Amygdala (tissue), 56 donors: ENCODE measurements around the gene NBPF26.
"Not testable (repeated sequence)": the region's sequence is repeated elsewhere in the genome, so short reads cannot be mapped to it uniquely, and the experiment has no call there.

Experiments used
- DNase-seq, 56 donors: peaks; one replicate each; lab custom pipeline; 2025; lab: John Stamatoyannopoulos, UW

NBPF26 gene

DNA sequence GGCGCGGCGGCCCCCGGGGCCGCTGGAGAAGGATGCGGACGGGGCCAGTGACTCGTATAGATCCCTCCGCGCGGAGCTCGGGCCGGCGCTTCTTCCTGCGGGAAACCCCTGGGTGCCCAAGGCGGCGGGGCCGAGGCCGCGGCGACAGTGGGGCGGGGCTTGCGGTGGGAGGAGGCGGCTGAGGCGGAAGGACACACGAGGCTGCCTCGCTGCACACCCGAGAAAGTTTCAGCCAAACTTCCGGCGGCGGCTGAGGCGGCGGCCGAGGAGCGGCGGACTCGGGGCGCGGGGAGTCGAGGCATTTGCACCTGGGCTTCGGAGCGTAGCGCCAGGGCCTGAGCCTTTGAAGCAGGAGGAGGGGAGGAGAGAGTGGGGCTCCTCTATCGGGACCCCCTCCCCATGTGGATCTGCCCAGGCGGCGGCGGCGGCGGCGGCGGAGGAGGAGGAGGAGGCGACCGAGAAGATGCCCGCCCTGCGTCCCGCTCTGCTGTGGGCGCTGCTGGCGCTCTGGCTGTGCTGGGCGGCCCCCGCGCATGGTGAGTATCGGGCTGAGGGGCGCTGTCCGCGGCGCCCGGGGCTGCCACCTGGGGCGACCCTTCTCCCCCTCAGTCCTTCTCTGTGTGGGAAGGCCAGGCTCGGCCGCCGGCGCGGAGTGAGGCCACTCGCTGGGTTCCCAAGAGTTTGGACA, at the start of gene NBPF26:
TSS of gene NBPF26 (plus strand) at position 231 of the 688 bp plus-strand sequence.
- DNase-seq, result peak in 14 of 56 donors; percentile 0 to 72 (median 18)

DNA sequence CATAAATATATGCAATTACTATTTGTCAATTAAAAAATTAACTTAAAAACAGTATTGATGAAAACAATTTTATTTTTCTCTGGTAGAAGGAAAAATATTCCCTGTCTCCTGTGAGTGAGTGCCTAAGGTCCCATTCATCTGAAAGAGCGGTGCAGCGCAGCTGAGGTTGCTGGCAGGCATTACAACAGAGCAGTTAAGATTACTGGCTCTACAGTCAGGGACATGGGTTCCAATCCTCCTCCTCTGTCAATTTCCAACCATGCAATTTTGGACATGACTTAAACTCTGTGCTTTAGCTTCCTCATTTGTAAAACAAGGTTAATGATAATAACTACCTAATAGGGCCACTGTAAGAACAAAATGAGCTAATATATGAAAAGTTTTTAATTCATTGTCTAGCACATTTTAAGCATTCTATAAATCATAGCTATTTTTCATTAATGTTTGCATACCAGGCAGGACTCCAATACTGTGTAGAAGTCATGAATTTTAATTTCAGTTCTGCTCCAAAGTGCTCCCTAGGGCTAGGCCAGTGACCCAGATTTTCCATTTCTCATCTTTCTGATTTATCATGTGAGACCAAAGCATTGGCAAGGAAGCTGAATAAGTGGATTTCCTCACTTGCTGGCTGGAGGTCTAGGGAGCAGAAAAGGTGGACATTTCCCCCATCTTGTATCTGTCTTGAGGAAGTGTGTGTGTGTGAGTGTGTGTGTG, 43.5 kb upstream of the NBPF26 start:
- not testable (repeated sequence) for DNase-seq

DNA sequence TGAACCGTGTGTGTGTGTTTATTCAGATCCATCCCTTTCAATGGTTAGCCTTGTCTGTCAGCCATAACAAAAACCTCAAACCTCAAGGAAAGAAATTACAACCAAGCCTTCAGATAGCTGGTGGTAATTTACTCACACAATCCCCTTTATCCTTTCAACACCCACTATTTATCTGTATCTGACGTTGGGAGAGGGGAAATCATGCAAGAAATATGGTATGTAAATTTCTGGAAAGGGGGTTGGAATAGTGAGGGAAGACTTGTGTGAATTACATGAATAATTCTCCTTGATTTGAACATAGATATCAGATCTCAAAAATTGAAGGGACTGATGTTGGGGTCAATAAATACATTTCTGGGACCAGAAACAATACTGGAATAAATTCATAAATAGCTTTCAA, 42.8 kb upstream of the NBPF26 start:
- DNase-seq, result not testable (repeated sequence)

DNA sequence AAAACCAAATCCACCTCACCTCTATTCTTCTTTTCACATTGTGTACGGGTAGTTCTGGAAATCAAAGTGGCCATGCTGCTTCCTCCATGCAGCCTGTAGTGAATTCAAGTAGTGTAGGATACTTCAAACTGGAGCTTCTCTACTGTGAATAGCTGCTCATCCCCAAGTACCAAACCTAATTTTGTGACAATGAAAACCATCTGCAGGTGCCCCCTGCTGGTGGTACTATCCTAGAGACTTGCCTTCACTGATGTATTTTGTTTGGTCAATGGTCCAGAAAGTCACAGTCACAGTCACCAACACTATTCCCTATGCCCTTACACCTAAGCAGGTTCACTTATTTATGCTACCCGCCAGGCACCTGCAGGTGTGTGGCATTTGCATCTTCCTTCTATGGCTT, 39.3 kb upstream of the NBPF26 start:
- DNase-seq, result not testable (repeated sequence)

DNA sequence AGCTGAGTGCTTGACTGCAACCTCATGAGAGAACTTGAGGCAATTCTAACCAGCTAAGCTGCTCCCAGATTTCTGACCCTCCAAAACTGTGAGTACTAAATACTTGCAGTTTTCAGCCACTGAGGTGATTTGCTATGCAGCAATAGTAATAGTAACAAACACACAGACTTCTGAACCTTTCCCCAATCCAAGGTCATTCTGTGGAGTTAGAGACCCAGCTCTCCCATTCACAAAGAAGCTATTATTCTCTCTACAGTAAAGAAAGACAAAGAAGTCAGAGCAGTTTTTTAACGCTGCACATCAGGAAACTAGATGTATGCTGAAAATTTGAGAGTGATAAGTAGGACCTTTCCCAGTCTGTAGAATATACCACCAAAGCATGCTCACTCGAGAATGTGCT, 38.1 kb upstream of the NBPF26 start:
- not testable (repeated sequence) for DNase-seq

DNA sequence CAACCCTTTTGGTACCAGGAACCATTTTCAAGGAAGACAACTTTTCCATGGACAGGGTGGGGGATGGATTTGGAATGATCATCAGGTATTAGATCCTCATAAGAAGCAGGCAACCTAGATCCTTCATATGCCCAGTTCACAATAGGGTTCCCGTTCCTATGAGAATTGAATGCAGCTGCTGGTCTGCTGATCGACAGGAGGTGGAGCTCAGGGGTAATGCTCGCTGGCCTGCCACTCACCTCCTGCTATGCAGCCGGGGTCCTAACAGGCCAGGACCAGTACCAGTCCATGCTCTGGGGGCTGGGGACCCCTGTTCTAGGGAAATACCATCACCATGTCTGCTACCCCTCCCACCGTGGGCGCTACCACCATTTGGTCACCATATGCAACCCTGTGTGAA, 36.5 kb upstream of the NBPF26 start:
- DNase-seq, result not testable (repeated sequence)

DNA sequence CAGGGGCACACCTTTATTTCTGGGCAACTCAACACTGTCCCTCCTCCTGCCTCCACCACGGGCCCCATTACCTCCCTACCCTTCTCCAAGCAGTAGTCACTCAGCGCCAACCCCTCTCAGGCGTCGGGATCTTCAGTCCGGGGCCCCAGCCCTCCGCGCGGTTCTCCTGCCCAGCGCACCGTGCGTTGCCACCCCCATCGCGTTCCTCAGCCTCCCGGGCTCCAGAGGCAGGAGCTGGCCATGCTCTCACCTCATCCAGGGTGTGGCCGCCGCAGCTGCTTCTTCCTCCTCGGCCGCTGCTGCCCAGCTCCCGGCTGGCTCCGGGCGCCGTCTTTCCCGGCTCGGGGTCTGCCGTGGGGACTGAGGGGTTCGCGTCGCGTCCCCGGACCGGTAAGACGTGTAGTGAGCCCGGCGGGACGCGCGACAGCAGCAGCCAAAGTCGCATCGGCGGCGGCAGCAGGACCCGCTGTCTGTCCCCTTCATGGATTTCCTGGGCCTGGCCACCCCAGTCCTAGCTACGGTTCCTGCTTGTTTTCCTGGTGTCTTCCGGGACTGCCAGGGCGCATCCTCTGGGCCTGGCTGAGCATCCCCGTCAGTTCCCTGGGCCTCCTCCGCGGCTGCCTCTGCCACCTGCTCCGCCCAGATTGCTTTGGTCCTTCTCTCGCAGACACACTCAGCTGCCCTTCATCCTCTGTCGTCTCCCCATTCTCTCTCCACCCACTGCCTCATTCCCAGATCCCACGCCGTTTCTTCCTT, 22.8 kb upstream of the NBPF26 start:
- not testable (repeated sequence) for DNase-seq

DNA sequence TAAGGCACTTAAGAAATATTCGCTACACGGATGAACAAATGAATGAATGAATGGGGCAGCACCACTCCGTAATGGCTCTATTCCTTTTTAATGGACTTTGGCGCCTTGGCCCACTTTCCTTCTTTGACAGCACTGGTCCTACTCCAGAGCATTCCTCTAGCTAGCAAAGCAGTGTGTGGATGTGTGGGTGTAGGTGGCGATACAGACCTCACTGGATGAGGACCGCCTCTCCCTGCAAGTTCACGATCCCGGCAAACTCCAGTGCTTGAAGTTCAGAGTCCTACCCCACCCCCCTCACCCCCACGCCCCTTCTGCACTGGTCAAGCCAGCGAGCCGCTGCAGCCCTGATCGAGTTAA, 409 bp upstream of the NBPF26 start:
- DNase-seq, result not testable (repeated sequence)

DNA sequence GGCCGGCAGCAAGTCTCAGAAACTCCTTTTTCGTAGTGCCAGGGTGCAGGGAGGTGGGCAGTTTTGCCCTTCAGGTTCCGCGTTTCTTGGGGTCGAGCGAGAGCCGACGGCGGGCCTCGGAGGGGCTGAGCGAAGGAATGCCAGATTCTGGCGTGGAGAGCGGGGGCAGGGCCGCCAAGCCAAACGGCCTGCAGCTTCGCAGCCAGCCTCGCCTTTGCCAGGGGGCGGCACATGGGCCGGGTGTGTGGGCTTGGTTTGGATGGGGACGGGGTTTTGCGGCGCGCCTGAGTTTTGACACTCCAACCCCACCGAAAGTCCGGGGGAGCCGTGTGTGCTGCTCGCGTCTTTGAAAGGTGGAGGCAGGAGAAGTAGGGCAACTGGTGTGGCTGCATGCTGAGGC, 762 bp downstream of the NBPF26 start:
- not testable (repeated sequence) for DNase-seq

DNA sequence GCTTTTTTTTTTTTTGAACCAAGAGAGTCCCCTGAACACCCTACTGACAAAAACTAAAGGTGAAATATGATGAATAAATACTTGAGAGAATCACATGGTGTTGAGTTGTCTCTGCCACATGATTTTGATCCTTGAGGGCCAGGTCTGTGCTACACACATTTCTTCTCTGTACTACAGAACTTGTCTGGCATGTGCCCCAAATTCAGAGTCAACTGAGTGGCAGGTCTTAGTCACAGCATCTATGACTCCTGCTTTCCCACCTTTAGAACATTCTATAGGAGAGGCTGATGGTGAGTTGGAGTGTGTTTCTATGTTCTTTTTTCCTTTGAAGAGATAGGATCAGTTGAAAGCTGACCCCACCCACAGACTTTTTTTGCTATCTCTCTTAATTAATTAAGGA, 5.1 kb downstream of the NBPF26 start:
- DNase-seq, result not testable (repeated sequence)

DNA sequence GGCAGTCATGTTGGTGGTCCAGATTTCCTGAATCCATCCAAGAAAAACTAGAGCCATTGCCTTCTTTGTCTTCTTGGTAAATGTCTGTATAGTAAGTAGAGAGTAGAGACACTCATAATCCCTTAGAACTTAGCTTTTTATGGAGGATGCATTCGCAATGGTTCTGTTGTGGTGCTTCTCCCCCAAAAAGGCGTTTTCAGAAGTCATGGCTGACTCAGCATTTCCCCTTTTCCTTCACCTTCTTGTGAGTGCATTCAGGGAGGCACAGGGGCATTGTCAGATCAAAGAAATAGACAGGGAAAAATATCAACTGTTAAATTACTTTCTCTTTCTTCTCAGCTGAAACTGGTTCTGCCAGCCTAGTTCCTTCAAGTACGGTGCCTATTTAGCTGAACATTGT, 45.3 kb downstream of the NBPF26 start:
- DNase-seq, result not testable (repeated sequence)

DNA sequence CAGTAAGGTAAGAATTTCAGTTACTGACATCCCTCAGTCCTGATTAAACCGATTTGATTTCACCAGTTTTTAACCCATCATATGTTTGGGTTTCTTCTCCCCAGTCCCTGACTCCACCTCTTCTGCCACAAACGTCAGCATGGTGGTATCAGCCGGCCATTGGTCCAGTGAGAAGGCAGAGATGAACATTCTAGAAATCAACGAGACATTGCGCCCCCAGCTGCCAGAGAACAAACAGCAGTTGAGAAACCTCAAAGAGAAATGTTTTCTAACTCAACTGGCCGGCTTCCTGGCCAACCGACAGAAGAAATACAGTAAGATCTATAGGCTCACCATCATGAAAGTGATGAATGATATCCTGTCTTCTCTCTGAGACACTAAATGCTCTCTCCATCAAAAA, 81.7 kb downstream of the NBPF26 start:
- DNase-seq, result not testable (repeated sequence)

DNA sequence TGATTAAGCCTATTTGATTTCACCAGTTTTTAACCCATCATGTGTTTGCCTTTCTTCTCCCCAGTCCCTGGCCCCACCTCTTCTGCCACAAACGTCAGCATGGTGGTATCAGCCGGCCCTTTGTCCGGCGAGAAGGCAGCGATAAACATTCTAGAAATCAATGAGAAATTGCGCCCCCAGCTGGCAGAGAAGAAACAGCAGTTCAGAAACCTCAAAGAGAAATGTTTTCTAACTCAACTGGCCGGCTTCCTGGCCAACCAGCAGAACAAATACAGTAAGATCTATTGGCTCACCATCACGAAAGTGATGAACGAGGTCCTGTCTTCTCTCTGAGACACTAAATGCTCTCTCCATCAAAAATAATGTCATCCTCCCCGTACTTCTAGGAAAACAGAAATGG, 88.1 kb downstream of the NBPF26 start:
- DNase-seq, result peak in 15 of 56 donors; percentile 1 to 44 (median 19)

DNA sequence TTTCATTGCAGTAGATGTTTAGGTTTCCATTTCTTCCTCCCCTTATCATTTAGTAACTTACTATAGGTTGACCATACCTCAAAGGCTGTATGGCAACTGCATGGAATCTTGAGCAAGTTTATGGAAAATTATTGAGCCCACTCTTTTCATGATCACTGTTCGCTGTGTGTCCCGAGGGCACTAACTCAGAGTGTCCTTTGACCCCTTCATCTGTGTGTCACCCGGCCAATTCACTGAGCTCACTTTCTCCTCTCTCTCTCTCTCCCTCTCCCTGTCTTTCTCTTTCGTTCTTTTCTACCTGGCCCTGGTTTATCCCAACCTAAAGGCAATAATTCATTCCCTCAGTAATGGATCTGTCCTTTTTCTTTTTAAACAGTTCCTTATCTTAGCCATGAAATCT, 101.3 kb downstream of the NBPF26 start:
- DNase-seq, result not testable (repeated sequence)

DNA sequence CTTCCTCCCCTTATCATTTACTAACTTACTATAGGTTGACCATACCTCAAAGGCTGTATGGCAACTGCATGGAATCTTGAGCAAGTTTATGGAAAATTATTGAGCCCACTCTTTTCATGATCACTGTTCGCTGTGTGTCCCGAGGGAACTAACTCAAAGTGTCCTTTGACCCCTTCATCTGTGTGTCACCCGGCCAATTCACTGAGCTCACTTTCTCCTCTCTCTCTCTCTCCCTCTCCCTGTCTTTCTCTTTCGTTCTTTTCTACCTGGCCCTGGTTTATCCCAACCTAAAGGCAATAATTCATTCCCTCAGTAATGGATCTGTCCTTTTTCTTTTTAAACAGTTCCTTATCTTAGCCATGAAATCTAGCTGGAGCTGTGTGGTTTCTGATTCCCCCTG, 102.9 kb downstream of the NBPF26 start:
- DNase-seq, result not testable (repeated sequence)

DNA sequence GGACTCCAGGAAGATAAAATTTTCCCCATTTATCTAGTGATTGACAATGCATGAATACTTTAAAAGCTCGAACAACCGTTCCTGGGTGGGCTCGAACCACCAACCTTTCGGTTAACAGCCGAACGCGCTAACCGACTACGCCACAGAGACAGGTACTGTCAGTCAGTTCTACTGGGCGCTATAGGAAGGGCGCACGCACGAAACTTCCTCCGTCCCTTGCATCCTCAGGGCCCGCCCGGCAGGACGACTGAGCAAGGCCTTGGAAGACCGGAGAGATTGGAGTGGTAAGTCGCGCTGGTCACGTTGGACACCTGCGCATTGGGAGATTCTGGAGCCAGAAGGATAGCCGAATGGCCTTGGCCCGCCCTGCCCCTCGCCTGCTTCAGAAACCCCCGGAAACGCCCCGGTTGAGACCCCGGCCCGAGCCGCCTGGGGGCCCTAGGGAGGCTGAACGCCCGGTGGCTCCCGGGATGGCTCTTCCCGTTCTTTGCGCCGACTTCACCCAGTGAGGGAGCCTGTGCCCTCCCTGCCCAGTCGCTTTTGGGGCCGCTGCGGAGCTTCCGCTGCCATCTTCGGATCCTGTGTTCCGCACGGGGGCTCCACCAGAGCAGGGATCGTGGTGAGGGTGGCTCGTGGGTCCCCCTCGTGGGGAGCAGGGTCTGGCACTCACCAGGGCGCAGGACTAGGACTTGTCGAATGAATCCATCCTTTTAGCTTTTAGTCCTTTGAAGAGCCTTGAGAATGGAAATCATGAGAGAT, 120.6 kb downstream of the NBPF26 start:
- DNase-seq, result peak in 38 of 56 donors; percentile 4 to 87 (median 54)

DNA sequence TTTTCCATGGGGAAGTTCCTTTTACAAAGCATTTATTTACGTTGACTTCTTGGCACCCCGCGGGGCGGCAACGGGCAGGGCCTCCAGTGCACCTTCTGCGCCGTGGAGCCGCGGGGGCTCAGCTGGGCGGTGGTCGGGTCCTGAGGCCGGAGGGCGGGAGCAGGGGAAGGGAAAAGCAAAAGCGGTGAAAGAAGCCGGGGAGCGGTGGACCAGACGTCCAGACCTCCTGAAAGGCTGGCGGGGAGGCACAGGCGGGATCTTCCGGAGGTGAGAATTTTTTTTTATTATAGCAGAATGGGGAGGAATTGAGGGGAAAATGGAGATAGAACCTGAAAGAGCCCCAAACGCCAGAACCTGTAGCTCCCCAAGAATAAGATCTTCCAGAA, 121.2 kb downstream of the NBPF26 start:
- not testable (repeated sequence) for DNase-seq

DNA sequence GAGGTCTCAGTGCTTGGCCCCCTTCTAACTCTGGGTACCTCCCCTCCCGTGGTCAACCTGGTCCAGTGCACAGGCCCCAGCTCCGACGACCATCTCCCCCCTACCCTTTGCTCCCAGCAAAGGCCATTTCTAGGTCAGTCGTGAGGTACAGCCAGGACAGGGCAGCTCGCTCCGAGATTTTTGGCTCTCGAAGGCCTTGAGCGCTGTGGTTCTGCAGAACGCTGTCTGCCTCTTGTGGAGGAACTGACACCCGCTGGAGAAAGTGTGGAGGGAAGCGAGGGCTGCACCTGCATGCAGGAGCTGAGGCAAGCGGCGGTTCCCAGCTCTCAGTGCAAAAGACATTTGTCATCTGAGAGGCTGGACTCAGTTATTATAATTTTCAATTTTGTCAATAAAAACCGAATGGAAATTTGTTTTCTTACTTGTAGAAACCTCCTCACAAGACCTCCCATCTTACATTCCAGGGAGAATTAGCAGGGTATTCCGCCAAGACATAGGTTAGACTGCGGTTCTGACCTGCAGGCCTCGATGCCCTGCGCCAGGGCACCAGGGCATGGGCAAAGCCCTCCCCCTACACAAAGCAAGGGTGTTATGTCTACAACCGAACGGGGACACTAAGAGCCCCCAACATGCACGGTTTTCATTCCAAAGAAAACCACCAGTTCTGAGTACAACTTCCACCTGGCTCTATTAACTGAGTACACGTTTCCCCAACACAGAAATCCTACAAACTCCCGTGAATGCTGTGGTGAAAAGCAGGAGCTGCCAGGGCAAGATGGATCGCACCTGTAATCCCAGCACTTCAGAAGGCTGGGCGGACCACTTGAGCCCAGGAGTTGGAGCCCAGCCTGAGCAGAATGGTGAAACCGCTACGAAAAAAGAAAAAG, 125.9 kb downstream of the NBPF26 start:
- DNase-seq, result not testable (repeated sequence)

DNA sequence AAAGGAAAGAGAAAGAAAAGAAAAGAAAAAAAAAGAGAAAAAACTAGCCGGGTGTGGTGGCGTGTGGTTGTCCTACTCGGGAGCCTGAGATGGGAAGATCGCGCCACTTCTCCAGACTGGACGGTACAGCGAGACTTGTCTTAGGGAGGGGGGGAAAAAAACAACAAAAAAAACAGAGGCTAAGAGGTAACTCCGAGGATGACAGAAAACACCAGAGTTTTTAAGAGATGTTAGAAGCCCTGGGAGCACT, 126.5 kb downstream of the NBPF26 start:
- DNase-seq, result not testable (repeated sequence)
